Measurements from ENCODE around the gene DCDC2.
"Not testable (repeated sequence)": the region's sequence is repeated elsewhere in the genome, so short reads cannot be mapped to it uniquely, and the experiment has no call there.

The DCDC2 gene

DNA sequence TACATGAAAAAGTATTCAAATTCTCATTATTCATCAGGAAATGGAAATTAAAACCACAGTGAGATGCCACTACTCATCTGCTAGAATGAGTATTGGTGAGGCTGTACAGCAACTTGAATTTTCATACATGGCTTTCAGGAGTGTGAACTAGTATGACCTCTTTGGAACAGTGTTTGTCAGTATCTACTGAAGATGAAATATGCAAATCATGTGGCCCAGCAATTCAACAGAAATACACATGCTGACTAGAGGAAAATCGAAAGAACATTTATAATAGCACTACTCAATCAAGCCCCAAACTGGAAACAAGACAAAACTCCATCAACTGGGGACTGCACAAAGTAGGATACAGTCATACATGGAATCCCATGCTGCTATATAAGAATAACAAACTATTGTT is 102.2 kb downstream of the DCDC2 start:
- DNase-seq, result no peak

DNA sequence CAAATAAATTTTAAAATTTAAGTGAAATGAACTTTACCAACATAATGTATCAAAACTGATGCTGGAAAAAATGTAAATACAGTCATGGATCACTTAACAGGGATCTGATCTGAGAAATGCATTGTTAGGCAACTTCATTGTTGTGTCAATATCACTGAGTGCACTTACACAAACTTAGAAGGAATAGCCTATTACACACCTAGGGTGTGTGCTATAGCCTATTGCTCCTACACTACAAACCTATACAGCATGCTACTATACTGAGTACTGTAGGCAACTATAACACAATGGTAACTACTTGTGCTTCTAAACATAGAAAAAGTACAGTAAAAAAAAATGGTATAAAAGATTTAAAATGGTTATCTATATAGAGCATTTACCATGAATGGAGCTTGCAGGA is 104.5 kb downstream of the DCDC2 start:
- no peak for DNase-seq

DNA sequence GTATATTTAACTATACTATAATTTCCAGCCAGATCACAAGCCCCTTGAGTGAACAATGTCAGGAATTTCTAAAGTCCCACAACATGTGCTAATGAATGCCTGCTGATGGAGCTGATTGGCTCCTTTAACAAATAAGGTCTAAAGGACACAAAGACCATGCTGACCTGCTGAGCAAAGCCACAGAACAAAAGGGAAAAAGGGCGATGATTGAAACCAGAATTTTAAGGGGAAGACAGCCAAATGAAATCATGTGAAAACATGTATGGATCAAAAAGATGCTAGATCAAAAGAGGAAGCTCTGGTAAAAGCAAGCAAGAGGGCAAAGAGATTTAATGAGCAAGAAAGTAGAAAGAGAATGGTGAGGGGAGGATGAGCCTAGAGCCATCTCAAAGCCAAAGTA is 105.6 kb downstream of the DCDC2 start:
- no peak for DNase-seq

DNA sequence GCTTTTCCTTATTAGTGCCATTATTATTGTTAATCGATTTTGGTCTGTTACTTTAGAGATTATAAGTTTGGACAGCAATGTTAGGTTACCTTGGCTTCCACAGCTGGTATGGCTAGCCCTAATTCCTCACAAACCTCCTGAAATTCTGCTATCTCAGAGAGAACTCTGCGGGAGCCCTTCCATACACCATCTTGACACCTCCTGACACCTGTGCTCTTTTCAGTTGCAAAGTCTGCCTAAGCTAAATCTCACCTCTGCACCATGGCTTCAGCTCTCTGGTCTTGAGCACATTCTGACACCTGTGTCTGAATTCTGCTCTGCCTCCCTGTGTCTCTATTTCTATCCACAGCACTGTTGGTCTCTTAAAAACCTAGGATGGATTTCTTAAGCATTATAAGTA is 106.5 kb downstream of the DCDC2 start:
- no peak for DNase-seq

DNA sequence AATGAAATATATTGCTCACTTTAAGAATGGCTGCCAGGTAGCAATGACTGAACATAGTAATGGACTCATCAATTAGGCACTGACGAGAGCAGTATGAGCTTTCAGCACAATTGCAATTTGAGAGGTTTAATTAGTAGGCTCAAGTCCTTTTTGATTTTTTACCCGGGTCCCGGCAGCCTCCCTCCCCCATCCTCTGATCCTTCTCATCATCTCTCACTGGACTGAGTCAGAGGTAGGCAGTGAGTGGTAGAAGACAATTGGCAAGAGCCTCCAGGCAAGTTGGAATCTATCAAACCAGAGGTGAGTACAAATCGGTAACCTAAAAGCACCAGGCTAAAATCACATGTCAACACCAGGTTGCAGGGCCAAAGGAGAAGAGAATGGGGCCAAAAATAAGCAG is 107.9 kb downstream of the DCDC2 start:
- no peak for DNase-seq

DNA sequence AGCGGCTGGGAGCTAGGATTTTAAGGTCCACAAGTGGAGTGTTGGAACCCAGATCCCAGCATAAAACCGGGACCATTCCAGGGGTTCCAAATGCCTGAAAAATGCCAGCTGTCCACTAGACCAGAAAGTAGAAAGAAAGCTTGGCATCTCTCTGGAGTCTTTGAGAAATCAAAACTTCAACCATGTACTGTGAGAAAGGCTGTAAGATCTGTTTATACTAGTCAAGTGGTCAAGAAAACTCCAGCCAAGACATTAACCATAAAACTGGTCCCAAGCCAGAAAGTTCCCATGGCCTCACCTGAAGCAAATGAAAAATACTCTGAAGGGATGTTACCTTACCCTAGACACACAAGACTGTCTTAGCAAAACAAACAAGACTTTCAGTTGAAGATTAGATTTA is 112.6 kb downstream of the DCDC2 start:
- no peak for DNase-seq

DNA sequence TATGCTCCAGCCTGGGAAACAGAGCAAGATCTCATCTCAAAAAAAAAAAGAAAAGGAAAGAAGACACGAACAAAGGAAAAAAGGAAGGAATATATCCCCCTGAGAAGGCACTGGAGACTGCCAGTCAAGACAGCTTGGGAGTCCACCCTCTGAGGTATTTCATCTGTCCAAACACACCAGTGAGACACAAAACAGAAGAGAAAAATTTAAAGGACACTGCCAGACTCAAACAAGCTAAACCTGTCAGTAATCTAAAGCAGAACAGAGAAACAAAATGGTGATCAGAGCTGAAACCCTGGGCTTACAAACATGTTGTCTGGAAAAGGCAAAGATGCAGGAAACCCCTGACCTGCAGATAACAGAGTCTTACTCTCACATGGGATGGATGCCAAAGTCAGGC is 114.9 kb downstream of the DCDC2 start:
- DNase-seq, result no peak

DNA sequence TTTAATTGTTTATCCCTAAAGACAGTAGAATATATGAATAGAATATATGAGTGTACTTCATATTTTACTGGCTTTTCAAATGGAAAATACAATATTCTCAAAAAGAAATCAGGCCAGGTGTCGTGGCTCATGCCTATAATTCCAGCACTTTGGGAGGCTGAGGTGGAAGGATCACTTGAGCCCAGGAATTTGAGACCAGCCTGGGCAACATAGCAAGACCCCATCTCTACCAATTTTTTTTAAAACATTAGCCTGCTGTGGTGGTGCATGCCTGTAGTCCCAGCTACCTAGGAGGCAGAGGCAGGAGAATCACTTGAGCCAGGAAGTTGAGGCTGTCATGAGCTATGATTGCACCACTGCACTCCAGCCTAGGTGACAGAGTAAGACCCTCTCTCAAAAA is 116.1 kb downstream of the DCDC2 start:
- DNase-seq, result not testable (repeated sequence)

DNA sequence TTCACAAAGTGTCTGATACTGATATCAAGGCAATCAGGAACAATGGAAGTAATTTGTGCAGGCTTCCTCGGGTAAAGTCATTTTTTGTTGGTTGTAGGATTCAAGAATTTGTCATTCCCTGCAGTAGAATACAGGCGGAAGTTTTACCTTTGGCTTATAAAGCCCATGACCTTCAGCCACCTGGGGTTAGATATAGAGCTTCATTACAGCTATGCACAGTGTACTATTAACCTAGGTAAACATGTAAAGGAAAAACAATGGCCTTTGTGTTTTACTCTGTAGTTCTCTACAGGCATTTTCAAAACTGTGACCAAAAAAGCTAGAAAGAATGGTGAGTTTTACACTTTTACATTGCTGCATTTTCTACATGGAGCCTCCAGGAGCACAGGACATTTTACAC is 116.9 kb downstream of the DCDC2 start:
- DNase-seq, result no peak

DNA sequence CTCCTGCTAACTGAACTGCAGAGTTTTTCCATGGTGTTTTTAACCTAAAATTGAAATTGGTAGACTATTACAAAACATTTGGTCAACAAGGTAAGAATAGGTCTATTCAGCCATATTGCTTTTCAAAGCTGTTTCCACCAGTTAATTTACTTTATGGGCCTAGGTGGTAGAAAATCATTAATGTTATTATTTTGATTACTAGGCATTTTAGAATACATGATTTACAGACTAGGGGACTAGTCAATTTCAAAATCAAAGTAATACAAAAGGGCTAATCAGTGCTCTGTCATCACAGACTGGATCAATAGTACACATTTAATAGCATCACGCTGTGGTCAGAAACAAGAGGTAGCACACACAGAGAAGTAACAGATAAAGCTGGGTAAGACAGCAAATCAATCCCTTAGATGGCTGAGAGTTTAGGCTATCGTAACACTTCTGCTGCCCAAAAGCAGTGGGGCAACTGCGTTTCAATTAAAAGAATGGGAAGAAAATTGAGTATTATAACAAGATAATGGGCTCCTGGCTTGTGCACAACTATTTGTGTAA is 117.4 kb downstream of the DCDC2 start:
- no peak for DNase-seq

DNA sequence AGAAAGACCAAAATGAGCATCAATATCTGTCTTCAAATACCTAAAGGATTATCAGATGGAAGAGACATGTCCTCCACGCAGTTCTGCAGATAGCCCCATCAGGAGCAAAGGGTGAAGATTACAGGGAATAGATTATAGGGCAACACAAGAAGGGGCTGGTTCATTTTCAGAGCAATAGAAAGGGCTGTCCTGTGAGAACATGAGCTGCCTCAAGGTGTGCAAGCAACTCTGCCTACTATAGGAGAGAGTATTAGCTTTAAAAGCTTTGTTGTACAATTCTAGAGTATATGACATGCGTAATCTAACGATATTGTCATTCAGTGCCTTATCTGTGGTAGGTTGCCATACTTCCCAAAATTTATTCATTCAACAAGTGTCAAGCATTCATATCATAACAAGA is 119.2 kb downstream of the DCDC2 start:
- DNase-seq, result no peak

DNA sequence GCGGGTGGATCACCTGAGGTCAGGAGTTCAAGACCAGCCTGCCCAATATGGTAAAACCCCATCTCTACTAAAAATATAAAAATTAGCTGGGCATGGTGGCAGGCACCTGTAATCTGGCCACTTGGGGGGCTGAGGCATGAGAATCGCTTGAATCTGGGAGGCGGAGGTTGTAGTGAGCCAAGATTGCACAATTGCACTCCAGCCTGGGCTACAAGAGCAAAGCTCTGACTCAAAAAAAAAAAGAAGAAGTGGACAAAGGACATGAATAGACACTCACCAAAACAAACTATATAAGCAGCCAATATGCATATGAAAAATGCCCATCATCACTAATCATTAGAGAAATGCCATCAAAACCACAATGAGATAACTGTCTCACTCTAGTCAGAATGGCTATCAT is 121.1 kb downstream of the DCDC2 start:
- DNase-seq, result not testable (repeated sequence)

DNA sequence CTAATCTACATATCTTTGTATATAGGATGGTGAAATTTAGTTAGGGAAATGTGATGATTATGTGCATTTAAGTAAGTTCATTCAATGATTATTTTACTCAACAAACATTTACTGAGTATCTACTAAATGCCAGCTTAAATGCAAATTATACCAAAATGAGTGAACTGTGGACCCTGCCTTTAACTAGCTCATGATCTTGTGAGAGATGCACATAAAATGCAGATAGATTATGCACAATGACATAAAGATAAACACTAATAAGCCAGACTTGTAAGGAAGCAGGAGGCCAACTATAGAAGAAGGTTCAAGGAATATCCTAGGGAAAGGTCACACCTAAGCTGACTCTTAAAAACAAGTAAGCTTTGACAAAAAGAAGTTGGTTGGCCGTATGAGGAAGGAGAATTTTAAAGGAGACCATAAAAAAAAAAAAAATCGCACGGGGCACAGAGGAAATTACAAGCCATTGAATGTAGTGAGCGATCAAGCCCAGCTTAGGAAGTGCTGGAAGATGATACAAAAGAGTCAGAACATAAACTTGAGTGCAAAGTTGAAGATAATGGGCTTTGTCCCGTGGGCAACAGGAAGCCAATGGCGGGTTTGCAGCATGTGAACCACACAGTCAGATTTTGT is 123.9 kb downstream of the DCDC2 start:
- no peak for DNase-seq

DNA sequence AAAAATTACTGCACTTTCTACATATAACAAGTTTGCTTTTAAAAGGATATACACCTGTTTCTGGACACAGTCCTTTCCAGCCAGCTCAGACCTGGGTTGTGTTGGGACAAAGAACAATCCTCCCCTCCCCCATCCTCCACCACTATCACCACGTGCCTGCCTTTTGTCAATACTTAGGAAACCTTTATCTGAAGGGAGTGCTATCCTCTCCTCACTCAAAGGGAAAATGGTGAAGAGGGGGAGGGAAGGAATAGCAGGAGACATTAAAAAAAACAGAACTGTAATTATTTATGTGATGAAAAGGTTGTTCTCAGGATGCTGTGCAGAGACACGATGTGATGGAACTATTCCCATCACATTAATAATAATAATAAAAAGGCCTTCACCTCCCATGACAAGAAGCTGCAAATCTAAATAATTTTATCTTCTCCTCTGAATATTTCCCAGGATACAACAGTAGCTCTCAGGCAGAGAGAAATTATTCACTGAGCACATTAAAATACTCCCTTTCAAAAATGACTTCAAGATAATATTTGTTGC is 126.4 kb downstream of the DCDC2 start:
- DNase-seq, result no peak

DNA sequence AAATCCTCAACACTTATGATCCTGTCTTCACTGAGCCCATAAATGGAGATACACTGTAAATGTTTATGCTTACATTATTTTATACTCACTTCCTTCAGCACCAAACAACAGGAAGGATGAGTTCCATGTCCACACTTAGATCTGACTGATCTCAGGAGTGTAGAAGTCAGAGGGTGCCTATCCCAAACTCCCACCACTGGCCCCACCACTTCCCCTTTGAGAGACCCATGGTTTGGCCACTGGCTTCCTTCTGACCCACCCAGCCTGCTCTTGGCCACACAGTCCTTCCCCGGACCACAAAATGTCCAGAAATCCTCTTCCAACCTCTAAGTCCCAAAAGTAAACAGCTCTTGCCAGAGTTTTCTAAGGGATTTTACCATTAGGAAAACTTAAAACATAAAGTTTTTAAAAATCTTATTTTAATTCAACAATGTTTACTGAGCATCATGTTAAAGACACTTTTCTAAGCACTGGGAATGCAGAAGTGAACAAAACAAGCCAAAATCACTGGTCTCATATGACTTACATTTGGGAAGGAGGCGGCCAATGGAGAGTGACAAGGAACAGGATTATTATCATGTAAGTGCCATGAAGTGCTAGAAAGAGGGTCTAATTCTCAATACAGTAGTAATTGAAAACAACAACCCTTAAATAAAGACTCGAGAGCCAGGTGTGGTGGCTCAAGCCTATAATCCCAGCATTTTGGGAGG is 128.0 kb downstream of the DCDC2 start:
- no peak for DNase-seq

DNA sequence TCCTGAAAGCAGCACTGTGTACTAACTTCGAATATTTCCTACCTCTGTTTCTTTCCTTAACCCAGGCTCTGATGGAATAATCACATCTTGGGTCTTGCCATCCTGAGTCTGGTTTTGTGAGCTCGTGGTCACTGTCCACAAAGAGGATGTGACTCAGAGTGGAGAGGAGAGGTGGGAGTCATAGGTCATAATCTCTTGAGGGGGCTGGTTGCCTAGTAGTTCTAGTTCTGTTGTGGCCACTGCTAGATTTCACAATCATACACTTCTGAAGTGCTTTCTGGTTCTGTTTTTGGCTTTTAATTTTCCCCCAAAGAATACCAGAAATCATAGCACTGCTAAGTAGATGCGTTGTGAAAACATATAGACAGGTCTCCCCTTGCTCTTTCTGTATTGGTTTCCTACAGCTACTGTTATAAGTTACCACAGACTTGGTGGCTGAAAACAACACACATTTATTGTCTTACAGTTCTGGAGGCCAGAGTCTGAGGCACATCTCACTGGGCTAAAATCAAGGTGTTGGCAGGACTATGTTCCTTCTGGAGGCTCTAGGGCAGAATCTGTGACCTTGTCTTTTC is 129.1 kb downstream of the DCDC2 start:
- DNase-seq, result no peak

DNA sequence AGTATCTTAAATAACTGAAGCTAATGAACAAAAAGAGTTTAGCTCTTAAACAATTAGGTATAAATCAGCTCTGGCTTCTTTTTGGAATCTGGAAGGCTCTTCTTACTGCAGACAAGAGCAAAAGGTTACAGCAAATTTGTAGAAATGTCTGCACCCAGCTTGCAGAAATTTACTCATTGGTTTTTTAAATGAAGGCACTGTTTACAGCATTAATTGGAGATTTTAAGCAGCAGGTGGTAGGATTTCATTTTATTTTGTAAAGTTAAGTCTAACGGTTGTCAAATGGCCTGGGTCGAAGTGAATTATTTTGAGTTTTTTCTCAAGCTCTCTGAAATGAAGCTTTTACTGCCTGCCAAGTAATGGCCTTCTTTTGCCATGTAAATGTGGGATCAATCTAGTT is 129.7 kb downstream of the DCDC2 start:
- DNase-seq, result no peak

DNA sequence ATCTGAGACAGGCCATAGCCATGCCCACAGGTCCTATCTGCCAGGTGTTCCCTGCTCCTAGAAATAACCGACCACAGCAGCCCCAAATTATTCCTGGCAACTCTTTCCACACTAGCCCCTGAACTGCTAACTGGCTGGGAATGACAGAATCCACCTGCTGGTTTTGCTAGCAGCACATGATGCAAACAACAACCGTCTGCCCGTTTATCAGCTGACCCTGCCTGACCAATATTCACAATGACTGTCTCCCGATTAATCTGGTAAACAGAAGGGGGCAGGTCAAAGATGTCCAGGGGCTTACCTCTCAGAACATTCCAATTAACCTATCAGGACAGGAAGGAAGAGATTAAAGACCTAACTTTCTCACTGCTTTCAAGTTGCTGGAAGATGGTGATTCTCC is 130.3 kb downstream of the DCDC2 start:
- no peak for DNase-seq

DNA sequence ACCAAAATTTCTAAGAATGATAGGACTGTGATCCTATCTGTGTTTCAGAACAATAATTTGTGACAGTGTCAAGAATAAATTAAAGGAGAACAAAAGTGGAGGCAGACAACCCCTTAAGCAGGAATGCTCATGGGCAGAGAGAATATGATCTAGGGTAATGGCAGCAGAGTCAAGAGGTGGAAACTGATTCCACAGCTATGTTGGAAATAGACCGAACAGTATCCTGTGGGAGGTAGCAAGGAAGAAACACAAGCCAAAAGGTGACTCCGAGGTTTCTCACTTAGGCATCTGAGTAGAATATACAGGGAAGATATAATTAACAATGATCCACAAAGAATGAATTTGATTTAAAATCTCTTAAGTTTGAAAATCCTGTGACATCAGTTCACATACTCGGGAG is 131.3 kb downstream of the DCDC2 start:
- DNase-seq, result no peak

DNA sequence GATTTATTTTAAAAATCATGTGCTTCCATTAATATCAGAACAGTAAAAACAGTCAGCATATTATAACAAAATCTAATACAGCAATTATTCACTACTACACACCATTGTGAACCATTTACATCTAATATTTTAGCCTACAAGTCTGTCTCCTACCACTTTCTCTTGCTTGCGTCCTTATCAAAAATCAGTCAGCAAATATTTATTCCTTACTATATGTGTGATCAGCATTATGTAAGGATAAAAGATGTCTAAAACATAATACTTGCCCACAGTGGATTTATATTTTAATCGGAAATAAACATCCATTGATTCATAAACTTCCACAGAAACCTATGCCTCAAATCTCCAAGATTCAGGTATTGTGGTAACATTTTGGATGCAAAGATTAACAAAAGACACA is 132.0 kb downstream of the DCDC2 start:
- no peak for DNase-seq

DNA sequence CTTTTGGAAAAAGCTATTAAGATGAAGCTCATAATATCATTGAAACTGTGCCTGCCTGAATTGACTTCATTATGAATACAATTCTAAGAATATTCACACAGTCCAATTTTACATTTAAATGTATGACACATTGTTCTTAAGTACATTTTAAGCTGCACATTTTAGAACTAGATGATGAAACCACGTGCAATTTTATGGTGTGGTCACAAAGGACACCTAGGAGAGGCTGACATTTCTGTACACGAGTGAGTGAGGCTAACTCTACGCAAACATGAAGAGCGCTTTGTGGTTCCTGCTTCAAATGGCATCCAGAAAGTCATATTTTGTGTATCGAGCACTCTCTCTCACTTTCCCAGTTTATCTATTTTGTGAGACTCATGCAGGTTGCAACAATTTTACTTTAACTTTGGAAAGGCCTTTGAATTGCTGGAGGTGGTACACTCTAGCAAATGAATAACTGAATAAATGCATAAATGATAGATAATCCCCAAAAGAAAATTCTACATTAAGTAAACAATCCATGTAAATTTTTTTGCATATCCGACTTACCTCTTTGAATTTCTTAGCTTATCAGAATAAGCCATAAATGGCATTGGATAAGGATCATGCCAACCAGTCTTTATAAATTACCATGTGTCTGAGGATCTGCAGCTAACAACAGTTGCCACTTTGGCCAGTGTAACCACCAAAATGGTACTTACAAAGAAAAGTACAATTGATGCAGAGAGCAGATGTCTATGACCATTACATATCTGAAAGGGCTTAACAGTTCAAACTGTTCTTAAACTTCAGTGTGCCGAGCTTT is 134.5 kb downstream of the DCDC2 start:
- DNase-seq, result no peak

DNA sequence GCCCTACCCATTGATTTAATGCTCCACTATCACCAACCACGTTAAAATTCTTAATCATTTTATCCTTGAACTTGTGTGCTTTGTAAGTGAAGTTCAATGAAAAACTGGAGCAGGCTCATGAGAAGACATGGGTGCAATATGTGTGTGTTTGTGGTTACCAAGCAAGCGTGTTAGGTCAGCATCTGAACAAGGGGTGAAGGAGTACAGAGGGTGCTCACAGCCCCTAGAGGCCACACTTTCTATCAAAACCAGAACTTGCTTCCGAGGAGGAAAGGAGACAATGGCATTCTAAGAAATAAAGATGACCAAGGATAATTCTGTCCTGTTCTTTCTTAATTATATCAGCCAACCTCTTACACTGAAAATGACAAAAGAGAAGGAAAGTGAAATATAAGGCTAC is 138.2 kb downstream of the DCDC2 start:
- no peak for DNase-seq

DNA sequence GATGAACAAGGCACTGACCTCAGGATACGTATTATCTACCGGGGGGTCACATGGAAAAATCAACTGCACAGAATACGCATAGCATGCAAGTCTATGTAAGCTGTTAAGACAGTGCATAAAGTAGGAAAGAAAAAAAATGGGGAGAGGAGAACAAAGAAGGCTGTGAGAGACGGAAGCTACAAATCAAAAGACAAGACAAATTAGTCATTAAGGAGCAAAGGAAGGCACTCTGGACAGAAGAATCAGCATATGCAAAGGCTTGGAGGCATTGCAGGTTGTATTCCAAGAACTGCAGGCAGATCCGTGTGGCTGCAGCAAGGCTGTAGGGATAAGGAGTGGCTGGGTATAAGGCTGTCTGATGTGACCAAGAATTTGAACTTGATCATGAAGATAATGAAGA is 142.9 kb downstream of the DCDC2 start:
- no peak for DNase-seq

All from NCI-H2107 (cell line).